Activated naive CD4-positive, alpha-beta T cell treated with anti-CD3 and anti-CD28 coated beads for 36 hours (primary cell): ENCODE results near the gene RPRD1B. TPM values are rescaled to one million over a fixed set of nuclear protein-coding genes. Genes with fewer than 3 reads are reported as not detected.

Source experiments
- CTCF ChIA-PET: fragments of 350-600 bp; sonication (Branson Sonifier 250); formaldehyde crosslinking; loops from one replicate; lab custom pipeline; 2021; ENCODE audit warnings: antibody characterized with exemption; lab: Charles Lee
- DNase-seq: peaks from one replicate; pipeline ENCODE4 v3.0.0-alpha.2; 2020
- H3K27ac Mint-ChIP-seq: one replicate; pipeline ENCODE4 v1.8.0; 2021; ENCODE audit warnings: mild to moderate bottlenecking, mixed read lengths
- H3K27me3 Mint-ChIP-seq: one replicate; pipeline ENCODE4 v1.8.0; 2021; ENCODE audit warnings: low read depth, mixed read lengths
- H3K36me3 Mint-ChIP-seq: one replicate; pipeline ENCODE4 v1.8.0; 2021; ENCODE audit warnings: low read depth, mixed read lengths
- H3K4me1 Mint-ChIP-seq: one replicate; pipeline ENCODE4 v1.8.0; 2021; ENCODE audit warnings: low read depth, mixed read lengths
- H3K4me3 Mint-ChIP-seq: one replicate; pipeline ENCODE4 v1.8.0; 2021; ENCODE audit warnings: mild to moderate bottlenecking, moderate library complexity, mixed read lengths
- H3K9me3 Mint-ChIP-seq: one replicate; pipeline ENCODE4 v1.8.0; 2021; ENCODE audit warnings: mixed read lengths
- intact Hi-C: fragments of 100-400 bp; cut with micrococcal nuclease; formaldehyde crosslinking; loops from one replicate; pipeline ENCODE4 v1.15.1; 2023
- total RNA-seq, 2 experiments: library from RNA; stranded (reverse); gene quantifications; one replicate each; pipeline ENCODE4 v1.2.3, GENCODE V29; 2021

Gene RPRD1B
- total RNA-seq, 2 experiments from 2014 or later: 31.6 to 32.7 TPM

- Mint-ChIP-seq H3K36me3 (no peaks in the 10 kb centered on the region), H3K9me3 (no peaks in the 10 kb centered on the region), H3K4me1 (peaks cover 4% of the 10 kb centered on the region), H3K4me3 (no peak overlapping the region), H3K27me3 (no peaks in the 10 kb centered on the region), H3K27ac (no peak overlapping the region)
- CTCF ChIA-PET: interaction anchor here (0.8 kb wide), 1 partner anchor 99 kb away, joined by 3 read pairs; no protein-coding TSS in a partner anchor
- DNase-seq: no peak
- intact Hi-C loops: no loop called here
Observed at GRCh38 chr20:38123021-38123587, 89.6 kb downstream of the RPRD1B start.

- Mint-ChIP-seq H3K9me3 (no peaks in the 10 kb centered on the region), H3K27me3 (no peaks in the 10 kb centered on the region), H3K36me3 (no peaks in the 10 kb centered on the region), H3K27ac (no peak overlapping the region), H3K4me3 (no peak overlapping the region), H3K4me1 (peaks cover 4% of the 10 kb centered on the region)
- no peak for DNase-seq
- CTCF ChIA-PET: no interaction called here
- intact Hi-C loops: no loop called here
Observed at GRCh38 chr20:38125157-38126056, 91.9 kb downstream of the RPRD1B start.

- CTCF ChIA-PET: no interaction called here
- DNase-seq: no peak
- H3K4me3 Mint-ChIP-seq: no peak overlapping the region
Observed at GRCh38 chr20:38126146-38126921, 92.8 kb downstream of the RPRD1B start.

DNA sequence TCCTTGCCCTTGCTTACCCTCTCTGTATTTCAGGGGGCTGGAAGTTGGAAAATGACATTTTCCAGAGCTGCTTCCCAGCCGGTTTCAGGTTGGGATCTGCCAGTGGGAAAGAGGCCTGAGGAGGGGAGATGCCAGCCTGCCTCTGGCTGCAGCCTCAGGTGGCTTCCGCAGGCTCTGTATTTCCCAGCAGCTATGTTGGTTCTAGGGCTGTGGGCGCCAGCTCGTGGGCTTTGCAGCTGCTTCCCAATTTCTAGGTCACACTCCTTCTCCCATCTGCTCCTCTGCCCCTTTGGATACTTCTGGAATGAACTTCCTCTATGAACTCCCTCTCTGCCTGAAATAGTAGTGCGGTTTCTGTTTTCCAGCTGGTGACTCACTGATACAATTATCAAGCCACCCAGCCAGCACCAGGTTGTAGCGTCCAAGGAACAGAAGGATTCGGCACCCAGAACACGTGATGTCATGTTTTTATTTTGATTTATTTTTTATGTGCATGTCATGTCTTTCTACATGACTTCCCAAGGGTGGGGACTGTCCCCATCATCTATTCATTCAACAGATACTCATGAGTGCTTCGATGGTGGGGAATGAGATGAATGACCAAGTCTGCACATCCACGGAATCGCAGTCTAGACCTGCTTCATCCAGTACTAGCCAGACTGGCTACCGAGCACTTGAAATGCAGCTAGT is 93.5 kb downstream of the RPRD1B start:
- Mint-ChIP-seq H3K9me3 (no peaks in the 10 kb centered on the region), H3K27ac (no peak overlapping the region), H3K4me3 (no peak overlapping the region), H3K36me3 (no peaks in the 10 kb centered on the region), H3K27me3 (no peaks in the 10 kb centered on the region), H3K4me1 (peaks cover 4% of the 10 kb centered on the region)
- CTCF ChIA-PET: no interaction called here
- no peak for DNase-seq
- intact Hi-C loops: no loop called here

More at GRCh38 chr20:38126146-38126921, 92.8 kb downstream of the RPRD1B start:
- no peak overlapping the region for H3K27ac Mint-ChIP-seq
- no peaks in the 10 kb centered on the region for H3K36me3 Mint-ChIP-seq
- H3K9me3 Mint-ChIP-seq: no peaks in the 10 kb centered on the region
- no peaks in the 10 kb centered on the region for H3K27me3 Mint-ChIP-seq
- intact Hi-C loops: no loop called here
- peaks cover 4% of the 10 kb centered on the region for H3K4me1 Mint-ChIP-seq

GRCh38 chr20:38127920-38128528 is 94.5 kb downstream of the RPRD1B start:
- Mint-ChIP-seq H3K27ac (no peak overlapping the region), H3K9me3 (no peaks in the 10 kb centered on the region), H3K27me3 (no peaks in the 10 kb centered on the region), H3K36me3 (no peaks in the 10 kb centered on the region), H3K4me1 (peaks cover 3% of the 10 kb centered on the region), H3K4me3 (no peak overlapping the region)
- CTCF ChIA-PET: no interaction called here
- DNase-seq: no peak
- intact Hi-C loops: no loop called here

- H3K27ac Mint-ChIP-seq: no peak overlapping the region
- intact Hi-C loops: no loop called here
- CTCF ChIA-PET: no interaction called here
- no peaks in the 10 kb centered on the region for H3K36me3 Mint-ChIP-seq
- H3K9me3 Mint-ChIP-seq: no peaks in the 10 kb centered on the region
- DNase-seq: no peak
- no peak overlapping the region for H3K4me3 Mint-ChIP-seq
- no peaks in the 10 kb centered on the region for H3K27me3 Mint-ChIP-seq
- H3K4me1 Mint-ChIP-seq: no peaks in the 10 kb centered on the region
Observed at GRCh38 chr20:38128691-38129090, 95.1 kb downstream of the RPRD1B start.

DNA sequence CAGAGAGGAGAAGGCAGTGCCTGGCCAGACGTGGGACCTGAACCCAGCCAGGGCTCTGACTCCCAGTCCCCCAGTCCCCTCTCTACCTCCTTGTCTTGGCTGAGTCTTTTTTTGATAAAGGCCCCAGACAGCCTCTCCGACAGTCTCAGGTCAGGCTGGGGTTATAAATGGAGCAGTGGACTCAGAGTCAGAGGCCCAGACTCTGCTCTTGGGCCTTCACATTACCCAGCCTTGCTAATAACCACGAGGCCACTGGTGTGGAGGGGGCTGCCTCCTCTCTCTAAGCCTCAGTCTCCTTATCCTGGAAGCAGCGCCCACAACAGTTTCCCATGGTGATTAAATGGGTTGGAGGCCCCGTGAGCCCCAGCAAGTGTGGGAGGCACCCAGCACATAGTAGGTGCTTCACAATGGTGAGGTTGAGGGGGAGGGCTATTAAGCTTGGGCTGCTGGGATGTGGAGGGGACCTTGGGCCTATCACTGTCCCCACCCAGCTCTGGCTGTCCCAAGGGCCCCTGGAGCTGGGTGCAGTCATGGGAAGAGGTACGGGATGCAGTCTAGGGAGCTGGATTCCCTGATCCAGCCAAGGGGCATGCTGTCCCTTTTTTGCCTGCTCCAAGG is 95.8 kb downstream of the RPRD1B start:
- peaks cover under 1% of the 10 kb centered on the region for H3K4me1 Mint-ChIP-seq
- DNase-seq: no peak
- H3K27me3 Mint-ChIP-seq: no peaks in the 10 kb centered on the region
- CTCF ChIA-PET: no interaction called here
- no peaks in the 10 kb centered on the region for H3K9me3 Mint-ChIP-seq
- no peak overlapping the region for H3K27ac Mint-ChIP-seq
- H3K4me3 Mint-ChIP-seq: no peak overlapping the region
- H3K36me3 Mint-ChIP-seq: no peaks in the 10 kb centered on the region
- intact Hi-C loops: no loop called here

- intact Hi-C loops: no loop called here
- H3K9me3 Mint-ChIP-seq: no peaks in the 10 kb centered on the region
Observed at GRCh38 chr20:38129893-38130609, 96.5 kb downstream of the RPRD1B start.

DNA sequence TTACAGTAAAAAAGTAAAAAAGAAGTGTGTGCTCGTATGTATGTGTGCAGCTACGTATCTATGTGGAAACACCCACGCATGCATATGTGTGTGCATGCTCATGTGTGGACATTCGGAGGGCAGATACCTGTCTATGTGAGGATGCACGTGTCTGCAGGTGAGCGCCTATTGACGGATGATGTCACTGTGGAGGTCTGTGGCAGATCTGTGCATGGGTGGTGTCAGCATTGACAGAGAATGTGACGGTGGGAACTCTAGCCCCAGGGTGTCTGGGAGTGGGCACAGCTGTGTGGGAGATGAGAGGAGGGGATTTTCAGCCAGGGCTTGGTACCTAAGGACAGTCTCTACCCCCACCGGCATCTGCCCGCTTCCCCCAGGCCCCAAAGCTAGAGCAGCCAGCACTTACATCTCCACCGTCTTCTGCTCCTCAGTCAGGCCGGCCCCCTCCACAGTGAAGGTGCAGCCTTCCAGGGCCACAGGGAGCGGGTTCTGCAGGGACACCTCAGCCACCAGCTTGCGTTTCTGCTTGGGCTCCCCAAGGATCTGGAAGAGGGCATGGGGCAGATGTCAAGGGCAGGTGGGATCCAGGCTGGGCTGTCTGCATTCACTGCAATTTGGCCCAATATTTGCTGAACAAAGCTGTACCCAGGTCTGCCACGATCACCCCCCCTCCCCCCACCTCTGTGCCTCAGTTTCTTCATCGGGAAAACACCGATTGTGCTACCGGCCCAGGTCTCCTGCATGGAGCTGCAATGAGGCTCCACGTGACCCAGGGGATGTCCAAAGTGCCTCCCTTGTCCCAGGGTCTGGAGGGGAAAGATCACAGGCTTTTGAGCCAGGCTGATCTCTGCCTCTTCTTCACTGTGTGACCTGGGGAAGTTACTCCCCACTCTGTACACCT is 97.4 kb downstream of the RPRD1B start:
- CTCF ChIA-PET: interaction anchor here (0.6 kb wide), 1 partner anchor 91 kb away, joined by 3 read pairs; no protein-coding TSS in a partner anchor
- Mint-ChIP-seq H3K36me3 (no peaks in the 10 kb centered on the region), H3K27ac (no peak overlapping the region), H3K4me1 (peaks cover 2% of the 10 kb centered on the region), H3K27me3 (no peaks in the 10 kb centered on the region), H3K9me3 (no peaks in the 10 kb centered on the region), H3K4me3 (no peak overlapping the region)
- no peak for DNase-seq
- intact Hi-C loops: no loop called here

More at GRCh38 chr20:38129893-38130609, 96.5 kb downstream of the RPRD1B start:
- no peaks in the 10 kb centered on the region for H3K36me3 Mint-ChIP-seq
- peaks cover 2% of the 10 kb centered on the region for H3K4me1 Mint-ChIP-seq
- CTCF ChIA-PET: interaction anchor here (0.6 kb wide), 1 partner anchor 92 kb away, joined by 3 read pairs; no protein-coding TSS in a partner anchor
- no peak overlapping the region for H3K4me3 Mint-ChIP-seq
- DNase-seq: no peak
- no peak overlapping the region for H3K27ac Mint-ChIP-seq
- H3K27me3 Mint-ChIP-seq: no peaks in the 10 kb centered on the region

DNA sequence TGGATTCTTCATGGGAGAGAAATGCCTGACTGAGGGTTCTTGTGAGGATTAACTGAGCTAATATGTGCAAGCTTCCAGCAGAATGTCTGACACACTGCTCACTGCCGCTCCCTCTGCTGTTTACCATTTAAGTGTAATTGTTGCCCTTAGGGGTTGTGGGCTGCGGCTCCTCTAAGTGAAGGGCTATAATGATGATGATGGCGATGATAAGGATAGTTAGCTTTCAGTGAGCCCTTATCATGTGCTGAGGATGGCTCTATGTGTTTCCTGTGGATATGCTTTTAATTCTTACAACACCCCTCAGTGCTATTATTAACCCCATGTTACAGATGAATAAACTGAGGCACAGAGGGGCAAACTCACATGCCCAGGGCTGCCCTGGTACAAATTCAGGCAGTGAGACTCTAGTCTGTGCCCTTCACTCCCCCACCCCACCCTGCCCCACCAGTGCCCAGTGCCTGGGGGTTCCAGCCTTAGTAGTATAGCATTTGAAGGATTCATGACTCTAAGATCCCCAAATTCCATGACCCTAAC is 98.1 kb downstream of the RPRD1B start:
- no peak overlapping the region for H3K27ac Mint-ChIP-seq
- H3K9me3 Mint-ChIP-seq: no peaks in the 10 kb centered on the region
- peaks cover 2% of the 10 kb centered on the region for H3K4me1 Mint-ChIP-seq
- no peak overlapping the region for H3K4me3 Mint-ChIP-seq
- H3K27me3 Mint-ChIP-seq: no peaks in the 10 kb centered on the region
- no peaks in the 10 kb centered on the region for H3K36me3 Mint-ChIP-seq
- CTCF ChIA-PET: no interaction called here
- intact Hi-C loops: no loop called here
- no peak for DNase-seq
